Mucosa of gallbladder (tissue), 1 donor: ENCODE results near the gene PARP8. TPM values are rescaled to one million over a fixed set of nuclear protein-coding genes. Genes with fewer than 3 reads are reported as not detected.
A peak's percentile ranks its signal among the peaks of the same experiment; 100 is the strongest.

Experiments used
- DNase-seq: peaks from one replicate; pipeline ENCODE4 v3.0.0-alpha.2; 2020; ENCODE audit warnings: low spot score
- total RNA-seq: library from RNA; stranded (reverse); gene quantifications from one replicate; pipeline ENCODE4 v1.2.1, GENCODE V29; 2021
- donor health status: DM: no; HTN: no; CAD: no.

Gene PARP8
- total RNA-seq, 1 donor from 2014 or later = 78.4 TPM

DNA sequence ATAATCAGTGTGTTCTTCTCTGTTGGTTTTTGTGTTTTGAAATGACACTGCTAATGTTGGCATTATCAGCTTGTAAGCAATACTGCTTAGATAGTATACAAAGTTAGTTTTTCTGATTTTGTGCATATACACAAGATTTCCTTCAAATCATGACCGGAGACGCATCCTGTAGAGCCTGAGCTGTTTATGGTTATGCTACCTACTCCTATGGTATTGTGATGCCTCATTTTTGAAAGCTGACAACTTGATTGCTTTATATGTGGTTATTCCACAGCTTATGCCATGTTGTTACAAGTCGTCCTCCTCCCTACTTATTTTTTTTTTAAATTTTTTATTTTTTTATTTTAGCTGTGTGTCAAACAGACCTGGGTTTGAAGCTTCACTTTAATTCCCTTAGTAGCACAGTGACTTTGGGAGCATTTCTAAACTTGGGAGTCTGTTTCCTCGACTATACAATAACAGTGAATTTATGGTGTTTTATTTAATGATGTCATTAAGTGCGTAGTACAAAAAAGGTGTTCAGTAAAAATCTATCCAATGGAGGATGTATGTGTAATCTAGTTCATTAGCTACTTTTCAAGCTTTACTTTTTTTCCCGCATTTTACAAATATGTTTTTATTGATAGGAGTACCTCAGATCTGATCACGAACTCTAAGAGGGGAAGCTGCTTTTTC, 59.5 kb downstream of the PARP8 start:
- DNase-seq = no peak

DNA sequence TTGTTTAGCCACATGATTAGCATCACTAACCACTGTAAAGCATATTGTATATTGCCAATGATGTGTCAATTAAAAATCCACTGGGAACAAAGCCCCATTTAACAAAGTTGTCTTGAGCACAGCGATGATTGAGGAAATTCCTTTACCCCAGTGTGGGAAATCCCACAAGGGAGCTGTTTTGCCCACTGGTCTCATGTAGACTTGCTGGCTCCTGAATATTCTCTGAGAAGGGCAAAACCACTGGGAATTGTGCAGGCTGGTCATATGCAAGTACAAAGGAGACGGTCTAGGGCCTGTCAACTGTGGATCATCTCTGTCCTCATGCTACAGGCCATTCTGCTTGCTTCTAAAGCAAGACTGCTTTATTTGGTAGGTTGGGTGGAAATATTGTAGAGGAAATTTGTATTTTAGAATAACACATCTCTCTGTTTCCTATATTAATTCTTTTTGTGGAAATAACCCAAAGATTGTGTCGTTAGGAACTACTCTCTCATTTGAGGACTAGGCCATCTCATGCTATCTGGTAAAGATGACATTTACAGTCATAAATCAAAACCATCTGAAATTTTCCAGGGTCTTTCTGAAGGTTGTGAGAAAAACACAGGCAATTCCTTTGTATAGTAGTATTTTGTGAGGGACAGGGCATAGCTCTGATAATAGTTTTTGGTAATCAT, 60.2 kb downstream of the PARP8 start:
- no peak for DNase-seq

DNA sequence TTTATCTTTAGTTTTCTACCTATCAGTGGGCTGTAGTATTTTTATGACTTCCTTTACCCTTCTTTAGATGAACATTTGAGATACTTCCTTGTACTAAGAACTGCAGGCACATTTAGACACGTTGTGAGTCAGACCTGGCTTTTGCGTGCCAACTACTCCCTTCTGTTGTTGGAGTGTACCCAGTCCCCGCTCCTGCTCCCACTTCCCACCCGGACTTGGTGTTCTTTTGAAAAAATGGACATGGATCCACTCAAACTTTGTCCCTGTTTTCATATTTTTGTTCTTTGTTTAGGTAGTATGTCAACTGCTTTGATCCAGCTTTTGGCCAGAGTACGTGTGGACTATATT, 60.7 kb downstream of the PARP8 start:
- peak; percentile 57 for DNase-seq

DNA sequence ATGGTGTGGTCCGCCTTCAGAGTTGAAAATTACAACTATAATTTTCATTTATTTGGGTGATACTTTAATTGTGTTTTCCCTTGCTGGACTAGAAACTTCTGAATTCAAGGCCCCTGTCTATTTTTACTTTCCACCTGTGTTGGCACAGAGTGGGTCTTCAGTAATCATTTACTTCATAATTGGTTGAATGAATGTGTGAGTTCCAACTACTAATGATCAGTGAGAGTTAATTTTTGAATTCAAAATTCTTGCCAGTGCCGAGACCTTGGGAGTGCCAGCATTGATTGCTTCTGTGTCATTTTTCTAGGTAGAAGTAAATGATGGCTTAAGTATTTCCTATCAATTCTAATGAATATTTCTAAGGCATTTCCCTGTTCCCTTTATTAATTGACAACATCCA, 61.4 kb downstream of the PARP8 start:
- DNase-seq = no peak

DNA sequence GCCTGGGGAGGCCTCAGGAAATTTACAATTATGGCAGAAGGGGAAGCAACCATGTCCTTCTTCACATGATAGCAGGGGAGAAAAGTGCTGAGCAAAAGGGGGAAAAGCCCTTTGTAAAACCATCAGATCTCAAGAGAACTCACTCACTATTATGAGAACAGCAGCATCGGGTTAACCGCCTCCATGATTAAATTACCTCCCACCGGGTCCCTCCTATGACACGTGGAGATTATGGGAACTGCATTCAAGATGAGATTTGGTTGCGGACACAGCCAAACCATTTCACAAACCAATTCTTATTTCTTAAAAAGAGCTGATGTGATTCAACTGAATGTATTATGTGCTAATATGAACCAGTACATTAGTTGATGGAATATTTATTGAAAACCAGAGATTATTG, 63.9 kb downstream of the PARP8 start:
- no peak for DNase-seq

DNA sequence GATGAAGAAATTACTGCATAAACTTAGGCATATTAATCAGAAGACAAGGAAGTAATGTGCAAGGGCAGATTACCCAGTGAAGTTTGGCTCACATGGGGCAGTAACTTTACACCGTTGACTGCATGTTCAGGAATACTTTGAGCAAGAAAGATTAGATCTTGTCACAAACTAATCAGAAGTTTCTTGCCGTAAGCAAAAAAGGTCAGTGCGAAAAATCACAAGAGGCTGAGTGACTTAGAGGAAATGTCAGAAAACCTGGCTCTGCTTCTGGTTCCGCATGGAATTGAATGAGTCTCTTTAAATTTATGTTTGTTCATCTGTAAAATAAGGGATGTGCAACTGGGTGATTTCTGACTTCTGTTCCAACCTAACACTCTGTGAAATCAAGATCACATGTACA, 64.4 kb downstream of the PARP8 start:
- no peak for DNase-seq

DNA sequence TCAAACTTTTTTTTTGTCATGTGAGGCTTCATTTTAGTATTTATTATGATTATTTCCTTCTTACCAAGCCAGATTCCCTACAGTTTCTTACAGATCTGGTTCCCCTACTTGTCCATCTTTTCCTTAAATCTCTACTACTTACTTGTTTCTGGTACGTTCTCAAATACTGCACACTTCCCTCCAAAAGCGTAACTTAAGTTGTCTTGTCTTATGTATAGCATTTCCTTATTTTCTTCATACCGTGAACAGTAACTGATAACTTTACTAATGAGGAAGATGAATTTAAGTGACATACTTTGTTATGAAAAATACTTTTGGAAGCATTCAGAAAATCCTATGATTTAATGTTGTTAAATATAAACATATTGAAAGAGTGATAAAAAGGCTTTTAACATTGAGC, 67.3 kb downstream of the PARP8 start:
- DNase-seq = no peak

DNA sequence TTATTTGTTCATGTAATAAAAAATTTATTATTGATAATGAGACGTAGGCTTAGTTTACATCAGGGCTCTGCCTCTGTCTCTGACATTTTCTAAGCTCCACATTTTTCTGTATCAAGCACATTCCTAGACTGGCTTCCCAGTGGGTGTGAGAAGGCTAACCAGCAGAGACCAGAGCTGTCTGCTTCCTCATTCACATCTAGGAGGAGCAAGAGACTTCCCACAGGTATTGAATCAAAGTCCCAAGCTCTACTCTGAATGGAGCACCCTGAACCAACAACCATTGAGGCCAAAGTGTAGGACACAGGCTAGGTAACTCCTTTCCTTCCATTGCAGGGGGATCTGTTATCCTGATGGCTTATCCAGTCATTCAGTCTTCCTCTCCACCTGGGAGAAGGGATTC, 72.4 kb downstream of the PARP8 start:
- DNase-seq = no peak

DNA sequence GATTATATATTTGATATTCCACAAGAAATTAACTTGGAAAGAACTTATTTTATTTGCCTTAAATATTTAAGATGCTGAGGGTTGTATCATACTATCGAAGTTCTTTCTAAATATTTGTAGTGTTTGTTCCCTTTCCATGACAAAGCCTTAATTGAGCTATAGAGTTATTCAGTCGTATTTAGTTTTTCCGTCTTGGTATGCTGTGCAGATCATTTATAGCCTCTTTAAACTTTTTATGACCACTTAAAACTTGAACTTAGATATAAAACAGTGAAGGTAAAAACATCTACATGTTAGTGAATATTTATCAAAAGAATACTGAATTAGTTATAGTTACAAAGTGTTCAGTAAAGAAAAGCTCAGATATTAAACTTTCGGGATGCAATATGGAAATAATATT, 74.4 kb downstream of the PARP8 start:
- DNase-seq = no peak

DNA sequence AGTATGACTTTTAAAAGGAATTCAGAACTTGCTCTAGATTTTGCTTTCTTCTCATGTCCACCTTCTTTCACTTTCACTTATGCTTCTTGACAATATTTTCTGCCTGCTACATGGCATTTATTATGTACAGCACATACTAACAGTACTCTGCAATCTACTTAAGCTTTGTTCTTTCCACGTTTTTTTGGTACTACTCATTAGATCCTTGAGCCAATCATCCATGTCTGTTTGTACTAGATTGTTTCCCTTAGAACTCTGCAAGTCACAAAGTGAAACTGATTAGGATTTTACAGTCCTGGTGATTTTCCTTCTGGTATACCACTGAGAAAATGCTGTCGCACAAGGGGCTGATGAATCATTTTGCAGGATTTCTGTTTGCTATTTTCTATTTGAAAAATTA, 78.3 kb downstream of the PARP8 start:
- no peak for DNase-seq

DNA sequence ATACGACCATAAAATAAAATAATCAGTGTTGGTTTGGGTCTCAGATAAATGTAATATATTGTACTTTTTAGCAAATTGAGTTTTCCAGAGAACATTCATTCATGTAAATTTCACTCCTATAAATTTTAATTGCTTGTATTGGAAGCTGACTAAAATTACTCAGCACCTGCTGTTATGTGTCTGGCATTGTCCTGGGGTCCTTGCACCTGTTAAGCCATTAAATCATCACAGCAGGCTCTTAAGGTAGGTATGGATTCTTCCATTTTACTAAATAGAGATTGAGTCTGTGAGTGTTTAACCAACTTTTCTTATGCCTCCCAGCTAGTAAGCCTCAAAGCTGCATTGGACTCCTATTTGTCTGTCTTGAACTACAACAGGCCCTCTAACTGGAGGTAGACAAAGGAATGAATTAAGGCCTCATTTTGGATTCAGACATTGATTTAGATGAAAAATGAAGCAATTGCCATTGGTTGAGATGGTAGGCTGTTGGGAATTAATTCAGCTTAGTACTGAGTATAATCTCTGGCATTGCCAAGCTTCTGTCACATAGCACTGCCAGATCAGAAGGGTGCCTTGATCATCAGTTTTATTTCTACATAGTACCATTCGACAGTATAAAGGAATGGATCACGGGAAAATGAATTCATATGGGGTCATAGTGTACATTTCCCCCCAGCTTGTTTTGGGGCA, 78.9 kb downstream of the PARP8 start:
- no peak for DNase-seq

DNA sequence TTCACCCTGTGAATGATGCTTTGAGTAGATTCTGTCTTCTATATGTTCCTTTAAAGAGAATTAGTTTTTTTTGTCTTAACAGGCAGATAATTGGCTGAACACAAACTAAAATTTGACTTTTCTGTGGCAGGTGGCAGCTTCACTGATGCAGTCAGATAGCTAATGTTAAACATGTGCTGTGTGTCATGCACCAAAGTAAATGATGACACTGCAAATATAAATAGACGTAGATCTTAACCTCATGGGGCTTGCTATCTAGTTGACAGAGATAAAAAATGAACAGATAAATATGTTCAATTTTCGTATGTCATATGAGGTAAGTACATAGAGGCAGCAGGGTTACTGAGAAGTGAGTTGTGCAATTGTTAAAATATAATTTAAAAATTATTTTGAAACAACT, 82.7 kb downstream of the PARP8 start:
- no peak for DNase-seq

DNA sequence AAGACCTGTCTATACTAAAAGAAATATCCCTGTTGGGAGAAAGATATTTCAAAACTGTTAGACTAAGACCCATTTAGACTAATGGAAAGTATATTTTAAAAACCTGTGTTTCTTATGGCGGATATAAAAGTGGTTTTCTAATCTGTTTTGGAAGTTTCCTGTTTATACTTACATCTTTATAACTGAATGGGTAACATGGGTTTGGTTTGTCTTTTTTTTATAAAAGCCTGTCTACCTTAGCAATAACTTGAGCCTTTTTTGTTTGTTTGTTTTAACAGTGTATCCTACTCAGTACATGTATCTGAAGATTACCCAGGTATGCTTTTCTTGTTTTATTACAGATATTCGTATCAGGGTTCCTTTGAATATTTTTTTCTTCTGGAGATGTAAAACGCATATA, 83.4 kb downstream of the PARP8 start:
- DNase-seq = no peak

DNA sequence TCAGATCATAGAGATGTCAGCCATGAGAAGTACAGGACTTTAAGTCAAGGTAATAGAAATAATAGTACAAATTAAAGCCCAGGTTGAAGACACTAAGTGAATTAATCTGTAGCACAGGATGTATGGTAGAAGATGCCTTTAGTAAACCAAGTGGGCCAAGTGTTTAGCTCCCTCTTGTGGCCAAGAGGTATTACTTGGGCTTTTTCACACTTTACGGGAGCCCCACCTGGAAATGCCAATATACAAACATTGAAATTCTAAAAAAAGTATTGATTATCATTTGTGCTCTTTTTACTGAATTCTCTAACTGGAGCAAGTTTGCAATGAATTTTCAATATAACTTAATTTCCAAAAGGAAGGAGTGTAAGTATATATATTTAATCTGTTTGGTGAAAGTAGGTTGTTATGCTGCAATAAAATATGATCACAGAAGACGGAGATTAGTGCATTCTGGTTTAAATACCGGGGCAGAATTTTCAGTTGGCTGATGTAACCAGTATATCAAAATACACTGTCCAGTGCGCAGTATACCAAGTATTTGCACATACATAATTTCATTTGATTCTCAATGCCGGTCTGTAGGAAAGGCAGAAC, 84.7 kb downstream of the PARP8 start:
- DNase-seq = peak; percentile 31

DNA sequence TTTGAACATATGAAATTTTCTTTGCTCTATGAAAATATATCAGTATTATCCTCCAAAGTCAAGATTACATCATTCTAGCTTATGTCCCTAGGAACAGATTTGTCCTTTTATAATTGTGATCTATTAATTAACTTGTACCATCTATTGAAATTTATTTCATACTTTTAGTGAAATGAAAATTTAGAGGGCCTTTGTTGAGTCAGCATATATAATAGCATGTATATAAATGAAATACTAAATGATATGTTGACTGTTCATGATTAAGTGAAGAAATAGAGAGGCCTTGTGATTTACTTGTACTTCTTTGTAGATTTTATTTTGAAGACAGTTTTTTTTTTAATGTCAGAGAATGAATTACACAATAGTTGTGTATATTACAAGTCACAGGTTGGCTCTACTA, 86.4 kb downstream of the PARP8 start:
- no peak for DNase-seq

DNA sequence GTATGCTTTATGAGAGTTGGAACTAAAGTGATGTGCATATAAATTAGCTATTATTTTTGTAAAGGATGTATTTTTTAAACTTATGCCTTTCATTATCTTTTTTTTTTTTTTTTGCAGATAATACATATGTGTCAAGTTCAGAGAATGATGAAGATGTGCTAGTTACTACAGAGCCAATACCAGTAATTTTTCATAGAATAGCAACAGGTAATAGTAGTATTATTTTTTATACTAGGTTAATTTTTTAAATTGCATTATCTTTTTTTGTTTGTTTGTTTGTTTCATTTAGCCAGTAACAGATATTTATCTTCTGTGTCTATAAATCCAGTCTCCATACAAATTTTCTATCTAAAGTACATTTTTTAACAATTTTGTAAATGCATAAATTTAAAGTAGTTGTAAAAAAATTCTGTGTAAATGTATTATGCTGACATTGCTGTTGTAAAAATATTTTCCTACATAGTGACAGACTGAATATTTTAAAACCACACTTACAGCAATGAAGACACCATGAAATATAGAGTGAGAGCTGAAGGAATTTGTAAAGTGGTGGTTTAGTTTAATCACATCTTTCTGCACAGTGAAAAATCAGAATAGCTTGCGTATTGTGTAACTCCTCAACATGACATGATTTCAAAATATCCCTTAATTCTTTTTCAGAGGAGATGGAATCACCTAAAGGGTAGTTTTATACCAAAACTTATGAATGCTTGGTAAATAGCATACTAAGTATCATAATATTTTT, 93.3 kb downstream of the PARP8 start:
- DNase-seq = no peak

DNA sequence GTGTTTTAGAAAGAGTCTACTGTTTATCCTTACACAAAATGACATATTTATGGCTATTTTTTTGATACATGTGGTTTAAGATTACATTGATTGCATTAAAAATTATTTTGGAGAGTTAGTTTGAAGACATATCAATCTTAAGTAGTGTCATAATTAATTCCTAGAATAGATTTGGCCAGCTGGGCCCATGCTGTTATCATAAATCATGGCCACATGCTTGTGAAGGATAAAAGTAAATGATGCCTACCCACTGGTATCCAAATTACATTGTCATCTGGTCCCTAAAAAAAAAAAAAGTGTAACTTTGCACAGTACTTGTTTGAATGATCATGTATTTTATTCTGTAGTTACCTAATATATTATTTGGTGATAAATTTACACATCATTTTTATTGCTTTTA, 96.9 kb downstream of the PARP8 start:
- no peak for DNase-seq

DNA sequence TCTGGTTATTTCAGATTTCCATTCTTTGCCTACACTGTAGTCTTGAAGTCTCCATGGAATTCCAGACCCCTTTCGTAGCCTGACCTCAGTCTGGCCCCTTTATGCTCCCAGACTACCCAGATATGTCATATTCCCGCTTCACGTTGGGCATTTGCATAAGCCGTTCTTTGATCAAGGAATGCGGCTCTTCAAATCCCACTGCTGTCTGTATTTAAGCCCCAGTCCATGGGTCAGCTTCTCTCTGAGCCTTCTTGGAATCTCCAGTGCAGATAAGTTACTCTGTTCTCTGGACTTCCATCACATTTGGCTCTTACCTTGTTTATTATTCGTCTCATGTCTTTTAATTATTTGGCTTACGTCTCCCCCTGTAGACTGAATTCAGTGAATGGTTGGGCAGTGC, 97.4 kb downstream of the PARP8 start:
- no peak for DNase-seq

DNA sequence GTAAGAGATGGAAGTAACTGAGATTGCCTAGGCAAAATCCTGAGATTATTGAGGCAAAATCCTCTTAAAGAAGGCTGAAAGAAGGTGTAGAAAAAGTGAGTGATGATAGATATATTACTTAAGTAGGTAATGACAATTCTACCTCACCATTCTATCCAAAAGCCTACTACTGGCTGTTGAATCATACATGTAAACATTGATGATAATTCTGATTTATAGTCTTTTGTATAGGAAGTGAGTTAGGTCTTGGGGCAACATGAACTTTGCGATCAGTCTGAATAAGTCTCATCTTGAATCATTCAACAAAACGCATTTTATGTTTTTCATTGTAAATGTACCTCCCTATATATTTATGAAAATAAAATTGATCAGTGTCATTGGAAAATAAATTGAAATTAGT, 99.6 kb downstream of the PARP8 start:
- no peak for DNase-seq

DNA sequence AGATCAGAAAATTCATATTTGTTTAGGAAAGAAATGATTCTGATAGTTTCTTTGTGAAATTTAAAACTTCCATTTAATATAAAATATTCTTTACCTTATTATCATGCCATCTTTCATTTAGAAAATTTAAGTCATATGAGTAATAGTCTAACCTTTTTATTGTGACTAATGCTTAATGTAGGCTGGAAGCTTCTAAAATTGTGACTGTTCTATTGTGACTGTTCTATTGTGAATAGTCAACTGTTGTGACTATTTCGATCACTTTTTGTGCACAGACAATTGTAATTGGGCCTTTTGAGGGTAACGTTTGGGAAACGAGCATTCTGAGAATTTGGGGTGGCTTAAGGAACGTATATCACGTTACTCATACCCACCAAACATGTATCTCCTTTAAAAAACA, 100.0 kb downstream of the PARP8 start:
- DNase-seq = no peak

DNA sequence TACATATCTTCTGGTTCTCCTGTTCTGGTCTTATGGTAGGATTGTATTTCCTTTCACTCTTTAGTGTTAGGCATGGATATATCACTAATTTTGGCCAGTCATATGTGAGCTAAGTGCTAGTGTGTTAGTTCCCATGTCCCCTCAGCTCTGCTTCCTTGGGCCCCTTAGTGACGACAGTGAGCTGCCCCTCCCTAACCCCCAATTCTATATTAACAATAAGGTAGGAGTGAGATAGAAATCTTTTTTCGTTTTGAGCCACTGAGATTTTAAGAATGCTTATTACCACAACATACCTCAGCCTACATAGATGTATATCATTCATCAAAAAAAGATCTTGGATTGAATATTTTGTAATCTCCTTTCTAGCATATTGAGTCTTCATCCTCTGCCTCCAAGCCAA, 100.5 kb downstream of the PARP8 start:
- DNase-seq = no peak

DNA sequence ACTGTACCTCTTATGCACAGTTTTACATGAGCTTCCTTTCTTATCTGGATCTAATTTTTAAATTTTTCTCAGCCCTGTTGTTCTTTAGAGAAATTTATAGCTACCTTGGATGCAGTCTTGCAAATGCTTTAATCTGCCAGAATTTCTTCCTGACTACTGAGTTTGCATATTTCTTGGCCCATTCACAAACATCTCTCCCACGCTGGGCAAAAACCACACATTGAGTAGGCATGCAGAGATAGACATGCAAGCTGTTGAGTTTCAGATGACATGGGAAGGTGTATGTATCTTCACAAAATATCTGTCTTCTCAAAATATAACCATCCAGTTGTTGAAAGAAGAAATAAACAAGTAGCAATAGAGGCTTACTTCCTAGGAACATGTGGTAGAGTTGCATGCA, 101.2 kb downstream of the PARP8 start:
- no peak for DNase-seq
